HEK293T (cell line): ENCODE data around the gene EBI3.

Experiments used
- BHLHE40 ChIP-seq: fragments of 450-650 bp; IDR thresholded peaks from 2 replicates; pipeline ENCODE4 v1.6.1; 2016; ENCODE audit warnings: mild to moderate bottlenecking, moderate library complexity, borderline replicate concordance
- PKNOX1 ChIP-seq: fragments of 450-650 bp; IDR thresholded peaks from 2 replicates; pipeline ENCODE4 v1.6.1; 2016
- ZNF384 ChIP-seq: fragments of 450-650 bp; IDR thresholded peaks from 2 replicates; pipeline ENCODE4 v1.6.1; 2016

- no peak for TF ChIP-seq ZNF384
- TF ChIP-seq BHLHE40: no peak
- TF ChIP-seq PKNOX1: no peak
Observed at GRCh38 chr19:4278010-4278409, 48.7 kb downstream of the EBI3 start.
